ENCODE results near the gene SUSD3. TPM values are rescaled to one million over a fixed set of nuclear protein-coding genes. Genes with fewer than 3 reads are reported as not detected.

SUSD3 gene
- total RNA-seq, 1 donor from 2014 or later = 2.4 TPM

GRCh38 chr9:93126151-93126781 lies 67.8 kb downstream of the SUSD3 start:
- DNase-seq (ENCODE audit: low spot score in 2 of 2, unreplicated experiment in 2 of 2) = no peak
- no peaks in the 10 kb centered on the region for H3K27me3 Mint-ChIP-seq (ENCODE audit: low read depth)
- no peaks in the 10 kb centered on the region for H3K9me3 Mint-ChIP-seq
- H3K36me3 Mint-ChIP-seq = peaks cover 4% of the 10 kb centered on the region
- H3K27ac Mint-ChIP-seq = peak overlapping the region; percentile 47
- TF ChIP-seq CTCF (IDR thresholded peaks at IDR 0.05; ENCODE audit: unreplicated experiment) = no peak
- no peak overlapping the region for H3K4me3 Mint-ChIP-seq
- H3K4me1 Mint-ChIP-seq = peaks cover 20% of the 10 kb centered on the region

GRCh38 chr9:93126825-93127368 lies 68.4 kb downstream of the SUSD3 start:
- H3K36me3 Mint-ChIP-seq = peaks cover 4% of the 10 kb centered on the region
- peaks cover 20% of the 10 kb centered on the region for H3K4me1 Mint-ChIP-seq
- no peaks in the 10 kb centered on the region for H3K27me3 Mint-ChIP-seq (ENCODE audit: low read depth)
- no peak for DNase-seq (ENCODE audit: low spot score in 2 of 2, unreplicated experiment in 2 of 2)
- peak overlapping the region; percentile 33 for H3K4me3 Mint-ChIP-seq
- H3K27ac Mint-ChIP-seq = peak overlapping the region; percentile 90
- H3K9me3 Mint-ChIP-seq = no peaks in the 10 kb centered on the region
- TF ChIP-seq CTCF (IDR thresholded peaks at IDR 0.05; ENCODE audit: unreplicated experiment) = no peak

GRCh38 chr9:93127395-93127911 lies 69.0 kb downstream of the SUSD3 start:
- no peak for DNase-seq (ENCODE audit: low spot score in 2 of 2, unreplicated experiment in 2 of 2)
- no peaks in the 10 kb centered on the region for H3K27me3 Mint-ChIP-seq (ENCODE audit: low read depth)
- peak overlapping the region; percentile 90 for H3K27ac Mint-ChIP-seq
- H3K4me1 Mint-ChIP-seq = peaks cover 23% of the 10 kb centered on the region
- H3K9me3 Mint-ChIP-seq = no peaks in the 10 kb centered on the region
- H3K4me3 Mint-ChIP-seq = no peak overlapping the region
- TF ChIP-seq CTCF (IDR thresholded peaks at IDR 0.05; ENCODE audit: unreplicated experiment) = no peak
- peaks cover 4% of the 10 kb centered on the region for H3K36me3 Mint-ChIP-seq

GRCh38 chr9:93128011-93128714 lies 69.7 kb downstream of the SUSD3 start:
- peaks cover 4% of the 10 kb centered on the region for H3K36me3 Mint-ChIP-seq
- H3K27me3 Mint-ChIP-seq (ENCODE audit: low read depth) = no peaks in the 10 kb centered on the region
- H3K9me3 Mint-ChIP-seq = no peaks in the 10 kb centered on the region
- no peak for TF ChIP-seq CTCF (IDR thresholded peaks at IDR 0.05; ENCODE audit: unreplicated experiment)
- H3K4me3 Mint-ChIP-seq = no peak overlapping the region
- peak overlapping the region; percentile 90 for H3K27ac Mint-ChIP-seq
- DNase-seq (ENCODE audit: low spot score in 2 of 2, unreplicated experiment in 2 of 2) = no peak
- H3K4me1 Mint-ChIP-seq = peaks cover 30% of the 10 kb centered on the region

GRCh38 chr9:93128715-93129224 lies 70.3 kb downstream of the SUSD3 start:
- no peak for TF ChIP-seq CTCF (IDR thresholded peaks at IDR 0.05; ENCODE audit: unreplicated experiment)
- Mint-ChIP-seq H3K27ac (no peak overlapping the region), H3K9me3 (no peaks in the 10 kb centered on the region), H3K4me3 (no peak overlapping the region), H3K36me3 (peaks cover 4% of the 10 kb centered on the region), H3K27me3 (ENCODE audit: low read depth) (no peaks in the 10 kb centered on the region), H3K4me1 (peaks cover 34% of the 10 kb centered on the region)
- no peak for DNase-seq (ENCODE audit: low spot score in 2 of 2, unreplicated experiment in 2 of 2)
